ENCODE data around the gene SUMO2.

GRCh38 chr17:75208161-75208560, 25.4 kb upstream of the SUMO2 start:
- TF ChIP-seq CTCF (conservative IDR thresholded peaks at IDR 0.05; ENCODE audit: low read length) (no peak), EZH2phosphoT487 (IDR thresholded peaks at IDR 0.05; ENCODE audit: borderline replicate concordance, low read depth, low read length) (no peak)

All from OCI-LY7 (cell line).